HepG2 (cell line): Measurements from ENCODE around the gene FOXA3. TPM values are rescaled to one million over a fixed set of nuclear protein-coding genes. Genes with fewer than 3 reads are reported as not detected.

Experiments
- ARNTL ChIP-seq: sonication (generic); formaldehyde crosslinking; IDR thresholded peaks from 2 replicates; pipeline ENCODE4 v1.4.0; 2020; ENCODE audit warnings: mild to moderate bottlenecking, missing genetic modification reagents
- DR1 ChIP-seq: sonication (generic); formaldehyde crosslinking; IDR thresholded peaks from 2 replicates; pipeline ENCODE4 v1.8.0; 2021; ENCODE audit warnings: mild to moderate bottlenecking, missing genetic modification reagents, inconsistent platforms
- DRAP1 ChIP-seq: IDR thresholded peaks from 2 replicates; pipeline ENCODE4 v1.6.1; 2016; ENCODE audit warnings: missing genetic modification reagents, missing compliant biosample characterization
- KLF16 ChIP-seq, 2 experiments: sonication (generic) in 1 of 2; formaldehyde crosslinking in 1 of 2; IDR thresholded peaks; 2 replicates each; pipeline versions ENCODE4 v1.6.1 to v1.8.0; 2016 to 2023; ENCODE audit warnings: missing genetic modification reagents in 2 of 2, missing compliant biosample characterization in 1 of 2
- MIER2 ChIP-seq: IDR thresholded peaks from 2 replicates; pipeline ENCODE4 v1.6.1; 2016; ENCODE audit warnings: missing biosample characterization, missing genetic modification reagents
- MXD1 ChIP-seq: sonication (generic); formaldehyde crosslinking; IDR thresholded peaks from 2 replicates; pipeline ENCODE4 v1.4.0; 2020; ENCODE audit warnings: mild to moderate bottlenecking, missing genetic modification reagents
- NRL ChIP-seq: sonication (generic); formaldehyde crosslinking; IDR thresholded peaks from 2 replicates; pipeline ENCODE4 v1.5.0; 2020; ENCODE audit warnings: missing genetic modification reagents, mild to moderate bottlenecking, moderate library complexity, borderline replicate concordance
- POLR2AphosphoS5 ChIP-seq: IDR thresholded peaks from 2 replicates; pipeline ENCODE4 v1.6.1; 2012; ENCODE audit warnings: low read depth, low read length
- SOX5 ChIP-seq: IDR thresholded peaks from 2 replicates; pipeline ENCODE4 v1.6.1; 2016; ENCODE audit warnings: borderline replicate concordance
- SRSF4 ChIP-seq: fragments of 200-400 bp; formaldehyde crosslinking; IDR thresholded peaks from one replicate; pipeline ENCODE4 v1.6.1; 2018; ENCODE audit warnings: mild to moderate bottlenecking, low read depth, low read length, moderate library complexity; ENCODE audit not compliant: poor library complexity, severe bottlenecking
- ZNF749 ChIP-seq: sonication (generic); formaldehyde crosslinking; IDR thresholded peaks from 2 replicates; pipeline ENCODE4 v1.8.0; 2022; ENCODE audit warnings: mild to moderate bottlenecking, missing genetic modification reagents, moderate library complexity, borderline replicate concordance
- ZNF83 ChIP-seq: sonication (generic); formaldehyde crosslinking; IDR thresholded peaks from 2 replicates; pipeline ENCODE4 v1.4.0; 2020; ENCODE audit warnings: missing genetic modification reagents, mild to moderate bottlenecking, borderline replicate concordance
- polyA plus RNA-seq, 8 experiments: library from polyadenylated mRNA; depleted of rRNA in 3 of 8; stranded (reverse) in 7 of 8; unstranded in 1 of 8; fragments of >200 nt; fragmentation: Illumina TruSeq in 4 of 8; extraction: Trizol in 4 of 8; gene quantifications; 2 replicates each; pipeline versions ENCODE4 v1.2.1 to v1.2.3, GENCODE V29; 2011 to 2016; ENCODE audit warnings: low read depth in 4 of 8, missing spikeins in 1 of 8, mixed read lengths in 1 of 8; ENCODE audit not compliant: insufficient read depth in 1 of 8
- total RNA-seq, 5 experiments: library from RNA; depleted of rRNA; stranded (reverse); fragments of >200 nt; fragmentation: Illumina TruSeq; extraction: Trizol; gene quantifications; 2 replicates each; pipeline ENCODE4 v1.2.3, GENCODE V29; 2016; ENCODE audit warnings: low read depth in 1 of 5
- TF ChIP-seq, protein P1 (sequence below): sonication (generic); formaldehyde crosslinking; IDR thresholded peaks from 2 replicates; pipeline ENCODE4 v1.4.0; 2020; ENCODE audit warnings: missing genetic modification reagents, borderline replicate concordance
- TF ChIP-seq, protein P2 (sequence below): sonication (generic); formaldehyde crosslinking; IDR thresholded peaks from 2 replicates; pipeline ENCODE4 v1.5.1; 2020; ENCODE audit warnings: missing genetic modification reagents, mild to moderate bottlenecking, borderline replicate concordance
- TF ChIP-seq, protein P3 (sequence below): sonication (generic); formaldehyde crosslinking; IDR thresholded peaks from 2 replicates; pipeline ENCODE4 v1.4.0; 2020; ENCODE audit warnings: missing genetic modification reagents

Gene FOXA3
- total and polyA plus RNA-seq, 2 of the 13 experiments (the other 11 are each of a cell fraction or from before 2014, with no cell fraction given): 29.8 to 47.6 TPM

DNA sequence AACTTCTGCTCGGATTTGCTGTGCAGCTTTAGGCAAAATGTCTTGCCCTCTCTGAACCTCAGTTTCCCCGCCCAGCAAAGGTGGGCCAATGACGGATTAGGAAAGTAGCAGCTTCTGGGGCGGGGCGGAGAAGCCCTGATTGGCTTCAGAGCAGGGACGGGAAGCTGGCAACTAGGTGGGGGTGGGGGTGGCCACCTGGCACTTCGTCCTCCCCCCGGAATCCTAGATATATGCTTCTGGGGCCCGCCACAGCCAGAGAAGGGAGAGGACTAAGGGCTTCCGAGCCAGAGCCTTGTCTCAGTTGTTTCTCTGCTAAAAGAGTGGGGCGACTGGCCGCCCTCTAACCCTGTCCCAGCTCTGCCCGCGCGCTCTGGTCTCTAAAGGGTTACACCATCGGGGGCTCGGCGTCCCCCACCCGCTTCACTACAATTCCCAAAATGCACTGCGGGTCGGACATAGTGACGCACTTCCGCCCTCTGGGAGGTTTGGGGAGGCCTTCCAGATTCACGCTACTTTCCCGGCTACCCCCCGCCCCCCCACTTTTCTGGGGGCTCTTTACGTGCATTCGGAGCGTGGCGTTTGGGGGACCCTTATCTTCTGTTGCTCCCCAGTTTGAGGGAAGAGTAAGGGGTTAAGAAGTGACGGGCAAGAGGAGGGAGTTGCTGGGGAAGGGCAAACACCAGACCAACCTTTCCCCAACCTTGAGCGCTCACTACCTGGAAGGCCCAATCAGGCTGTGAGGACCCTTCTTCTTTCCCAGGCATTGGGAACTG is 22.5 kb downstream of the FOXA3 start (continued):
- TF ChIP-seq DR1 (CRISPR knock-in tag): 0 out of 2 replicates have a peak, but pooled peaks have one; percentile 5
- peak; percentile 60 for TF ChIP-seq ARNTL (CRISPR knock-in tag)
- TF ChIP-seq KLF16 (CRISPR knock-in tag; IDR thresholded peaks at IDR 0.05): peak in 1 of 2 experiments; percentile 70; a peak in 1 of 4 replicates
- TF ChIP-seq, protein P1, sequence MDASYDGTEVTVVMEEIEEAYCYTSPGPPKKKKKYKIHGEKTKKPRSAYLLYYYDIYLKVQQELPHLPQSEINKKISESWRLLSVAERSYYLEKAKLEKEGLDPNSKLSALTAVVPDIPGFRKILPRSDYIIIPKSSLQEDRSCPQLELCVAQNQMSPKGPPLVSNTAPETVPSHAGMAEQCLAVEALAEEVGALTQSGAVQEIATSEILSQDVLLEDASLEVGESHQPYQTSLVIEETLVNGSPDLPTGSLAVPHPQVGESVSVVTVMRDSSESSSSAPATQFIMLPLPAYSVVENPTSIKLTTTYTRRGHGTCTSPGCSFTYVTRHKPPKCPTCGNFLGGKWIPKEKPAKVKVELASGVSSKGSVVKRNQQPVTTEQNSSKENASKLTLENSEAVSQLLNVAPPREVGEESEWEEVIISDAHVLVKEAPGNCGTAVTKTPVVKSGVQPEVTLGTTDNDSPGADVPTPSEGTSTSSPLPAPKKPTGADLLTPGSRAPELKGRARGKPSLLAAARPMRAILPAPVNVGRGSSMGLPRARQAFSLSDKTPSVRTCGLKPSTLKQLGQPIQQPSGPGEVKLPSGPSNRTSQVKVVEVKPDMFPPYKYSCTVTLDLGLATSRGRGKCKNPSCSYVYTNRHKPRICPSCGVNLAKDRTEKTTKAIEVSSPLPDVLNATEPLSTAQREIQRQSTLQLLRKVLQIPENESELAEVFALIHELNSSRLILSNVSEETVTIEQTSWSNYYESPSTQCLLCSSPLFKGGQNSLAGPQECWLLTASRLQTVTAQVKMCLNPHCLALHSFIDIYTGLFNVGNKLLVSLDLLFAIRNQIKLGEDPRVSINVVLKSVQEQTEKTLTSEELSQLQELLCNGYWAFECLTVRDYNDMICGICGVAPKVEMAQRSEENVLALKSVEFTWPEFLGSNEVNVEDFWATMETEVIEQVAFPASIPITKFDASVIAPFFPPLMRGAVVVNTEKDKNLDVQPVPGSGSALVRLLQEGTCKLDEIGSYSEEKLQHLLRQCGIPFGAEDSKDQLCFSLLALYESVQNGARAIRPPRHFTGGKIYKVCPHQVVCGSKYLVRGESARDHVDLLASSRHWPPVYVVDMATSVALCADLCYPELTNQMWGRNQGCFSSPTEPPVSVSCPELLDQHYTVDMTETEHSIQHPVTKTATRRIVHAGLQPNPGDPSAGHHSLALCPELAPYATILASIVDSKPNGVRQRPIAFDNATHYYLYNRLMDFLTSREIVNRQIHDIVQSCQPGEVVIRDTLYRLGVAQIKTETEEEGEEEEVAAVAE: peak; percentile 53; the same call in 1 of the 2 replicates
- 0 out of 2 replicates have a peak, but pooled peaks have one; percentile 46 for TF ChIP-seq ZNF83
- no peak for TF ChIP-seq SOX5 (CRISPR knock-in tag)
- TF ChIP-seq MXD1 (CRISPR knock-in tag): 0 out of 2 replicates have a peak, but pooled peaks have one; percentile 24
- TF ChIP-seq, protein P2, sequence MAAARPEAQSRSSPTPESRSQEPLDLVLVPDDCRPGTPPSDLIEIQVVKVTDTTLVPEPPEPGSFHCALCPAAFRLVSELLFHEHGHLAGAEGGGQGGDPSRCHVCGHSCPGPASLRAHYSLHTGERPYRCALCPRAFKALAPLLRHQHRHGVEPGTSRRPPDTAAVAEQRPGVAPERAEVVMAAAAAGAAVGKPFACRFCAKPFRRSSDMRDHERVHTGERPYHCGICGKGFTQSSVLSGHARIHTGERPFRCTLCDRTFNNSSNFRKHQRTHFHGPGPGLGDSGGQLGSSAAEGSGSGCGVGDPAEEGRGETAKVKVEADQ (CRISPR knock-in tag): no peak
- no peak for TF ChIP-seq MIER2 (CRISPR knock-in tag)
- TF ChIP-seq DRAP1 (CRISPR knock-in tag): peak; percentile 61; the same call in 1 of the 2 replicates
- TF ChIP-seq, protein P3, sequence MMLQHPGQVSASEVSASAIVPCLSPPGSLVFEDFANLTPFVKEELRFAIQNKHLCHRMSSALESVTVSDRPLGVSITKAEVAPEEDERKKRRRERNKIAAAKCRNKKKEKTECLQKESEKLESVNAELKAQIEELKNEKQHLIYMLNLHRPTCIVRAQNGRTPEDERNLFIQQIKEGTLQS (CRISPR knock-in tag): no peak; the same call in 1 of the 2 replicates
- peak; percentile 63 for TF ChIP-seq POLR2AphosphoS5
- no peak for TF ChIP-seq ZNF749 (CRISPR knock-in tag)
- TF ChIP-seq SRSF4: no peak
- 0 out of 2 replicates have a peak, but pooled peaks have one; percentile 59 for TF ChIP-seq NRL (CRISPR knock-in tag)
